ENCODE results near the gene USP36. TPM values are rescaled to one million over a fixed set of nuclear protein-coding genes. Genes with fewer than 3 reads are reported as not detected.

Gene USP36
- total RNA-seq, 1 donor from 2014 or later: 71.2 TPM

DNA sequence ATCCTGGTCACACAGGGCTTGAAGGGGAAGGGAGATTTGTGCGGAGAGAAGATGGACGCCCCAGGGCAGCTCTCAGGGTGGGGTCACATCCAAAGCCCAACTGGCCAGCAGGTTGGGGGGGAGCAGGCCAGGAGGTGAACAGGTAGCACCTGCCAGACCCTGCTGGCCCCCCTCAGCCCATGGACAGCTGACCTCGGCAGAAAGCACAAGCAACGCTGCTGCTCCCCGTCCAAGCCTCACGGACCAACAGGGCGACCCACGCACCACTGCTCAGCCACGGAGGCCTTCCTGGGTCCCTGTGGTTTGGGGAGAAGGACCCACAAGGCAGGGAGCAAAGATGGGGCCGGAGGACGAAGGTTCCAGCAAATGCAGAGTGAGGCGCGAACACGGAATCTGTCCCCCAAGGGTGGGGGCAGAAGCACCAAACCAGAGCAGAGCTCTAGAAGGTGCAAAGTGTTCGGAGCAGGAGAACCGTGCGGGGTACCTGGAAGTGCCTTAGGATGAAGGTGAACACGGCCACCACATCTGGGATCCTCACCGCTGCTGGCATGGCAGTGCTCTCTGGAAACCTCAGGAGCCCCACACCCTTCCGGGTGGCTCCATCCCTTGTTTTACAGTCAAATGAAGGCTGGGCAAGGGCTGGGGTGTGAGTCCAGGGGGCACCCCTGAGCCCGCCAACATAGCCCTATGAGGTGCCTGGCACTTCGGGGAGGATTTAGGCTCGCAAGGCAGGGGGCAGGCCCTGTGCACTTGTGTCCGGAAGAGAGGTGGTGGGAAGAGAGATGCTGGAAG lies 44.5 kb upstream of the USP36 start:
- Histone ChIP-seq H3K4me1 (peaks cover 78% of the 10 kb centered on the region), H3K36me3 (no peaks in the 10 kb centered on the region), H3K27ac (peak overlapping the region; percentile 99), H3K9me3 (no peaks in the 10 kb centered on the region), H3K4me3 (peak overlapping the region in 1 of 2 donors; percentile 34), H3K27me3 (no peaks in the 10 kb centered on the region)
- intact Hi-C loops (cut with DNase I): loop anchor here (5.0 kb wide), 1 partner anchor 37 kb away; no protein-coding TSS in a partner anchor
- DNase-seq (ENCODE audit: extremely low spot score in 2 of 2): no peak
- TF ChIP-seq POLR2A (IDR thresholded peaks at IDR 0.05) (no peak), CTCF (IDR thresholded peaks at IDR 0.05) (no peak), POLR2AphosphoS5 (IDR thresholded peaks at IDR 0.05; ENCODE audit: insufficient read depth in 1 of 2, low read depth in 1 of 2) (no peak)

DNA sequence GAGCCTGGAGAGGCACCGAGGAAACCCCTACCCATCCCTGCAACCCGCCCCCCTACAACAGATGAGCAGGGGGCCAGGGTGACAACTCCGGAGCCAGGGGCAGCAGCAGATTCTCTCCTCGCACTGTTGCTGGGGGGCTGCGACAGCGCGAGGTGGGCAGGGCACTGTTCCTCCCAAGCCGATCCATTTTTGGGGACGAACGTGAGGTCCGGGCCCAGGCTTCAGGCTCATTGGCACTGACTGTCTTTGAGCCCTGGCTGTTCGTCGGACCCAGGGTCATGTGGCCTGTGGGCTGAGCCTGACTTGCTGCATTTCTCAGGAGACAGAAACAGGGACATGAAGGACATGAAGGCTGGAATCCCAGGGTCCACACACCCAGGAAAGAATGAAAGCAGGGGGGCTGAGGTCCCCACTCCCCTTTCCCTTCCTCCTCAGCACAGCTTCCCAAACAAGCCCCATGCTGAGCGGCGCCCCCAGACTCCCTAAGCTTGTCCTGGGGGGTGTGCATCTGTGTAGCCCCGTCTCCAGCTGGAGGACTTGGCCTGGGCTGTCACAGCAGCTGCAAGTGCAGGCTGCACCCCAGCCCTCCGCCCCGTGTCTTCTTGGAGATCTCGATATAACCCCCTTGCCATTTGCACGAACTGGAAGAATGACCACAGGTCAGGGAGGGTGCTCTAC lies 43.7 kb upstream of the USP36 start:
- Histone ChIP-seq H3K27me3 (no peaks in the 10 kb centered on the region), H3K4me1 (peaks cover 76% of the 10 kb centered on the region), H3K9me3 (no peaks in the 10 kb centered on the region), H3K27ac (peak overlapping the region; percentile 99), H3K36me3 (no peaks in the 10 kb centered on the region), H3K4me3 (peak overlapping the region; percentile 34 to 52)
- DNase-seq (ENCODE audit: extremely low spot score in 2 of 2): no peak
- intact Hi-C loops (cut with DNase I): loop anchor here (5.0 kb wide), 1 partner anchor 38 kb away; no protein-coding TSS in a partner anchor
- TF ChIP-seq CTCF (IDR thresholded peaks at IDR 0.05) (no peak), POLR2A (IDR thresholded peaks at IDR 0.05) (no peak), POLR2AphosphoS5 (IDR thresholded peaks at IDR 0.05; ENCODE audit: insufficient read depth in 1 of 2, low read depth in 1 of 2) (peak in 1 of 2 donors; percentile 36)

DNA sequence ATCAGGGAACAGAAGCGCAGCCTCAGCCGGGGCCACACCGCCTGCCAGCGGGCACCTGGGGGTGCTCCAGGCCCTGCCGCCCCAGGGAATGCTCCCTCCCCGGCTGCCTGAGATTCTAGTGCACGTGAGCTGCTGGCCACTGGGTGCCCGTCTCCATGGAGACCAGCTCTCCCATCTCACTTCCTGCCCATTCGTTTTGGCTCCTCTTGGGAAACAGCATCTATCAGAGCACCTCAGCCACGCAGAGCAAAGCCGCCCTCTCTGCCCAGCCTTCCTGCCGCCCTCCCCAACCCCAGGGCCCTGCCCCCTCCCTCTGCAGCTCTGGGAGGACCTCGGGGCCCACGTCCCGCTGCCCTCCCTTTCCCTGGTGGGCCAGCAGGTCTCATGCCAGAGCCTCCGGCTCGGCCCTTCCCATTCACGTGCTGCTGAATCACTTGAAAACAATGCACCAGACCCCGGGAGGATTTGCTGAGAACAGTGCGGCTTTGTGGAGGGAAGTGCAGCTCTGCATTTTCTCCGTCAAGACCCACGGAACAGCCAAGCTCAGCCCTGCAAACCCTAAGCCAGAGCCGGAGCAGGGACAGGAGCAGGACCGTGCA lies 43.0 kb upstream of the USP36 start:
- peak; percentile 80 to 92 for TF ChIP-seq POLR2AphosphoS5 (IDR thresholded peaks at IDR 0.05; ENCODE audit: insufficient read depth in 1 of 2, low read depth in 1 of 2)
- TF ChIP-seq POLR2A (IDR thresholded peaks at IDR 0.05): peak in 1 of 2 donors; percentile 55
- TF ChIP-seq CTCF (IDR thresholded peaks at IDR 0.05): no peak
- peaks cover 76% of the 10 kb centered on the region for H3K4me1 ChIP-seq
- intact Hi-C loops (cut with DNase I): loop anchor here (5.0 kb wide), 1 partner anchor 39 kb away; no protein-coding TSS in a partner anchor
- peak overlapping the region; percentile 34 to 52 for H3K4me3 ChIP-seq
- H3K9me3 ChIP-seq: no peaks in the 10 kb centered on the region
- peak in 1 of 2 donors; percentile 95 for DNase-seq (ENCODE audit: extremely low spot score in 2 of 2)
- no peaks in the 10 kb centered on the region for H3K27me3 ChIP-seq
- no peaks in the 10 kb centered on the region for H3K36me3 ChIP-seq
- H3K27ac ChIP-seq: peak overlapping the region; percentile 99

- Histone ChIP-seq H3K9me3 (no peaks in the 10 kb centered on the region), H3K27me3 (no peaks in the 10 kb centered on the region), H3K36me3 (no peaks in the 10 kb centered on the region), H3K4me1 (peaks cover 76% of the 10 kb centered on the region), H3K27ac (peak overlapping the region; percentile 99), H3K4me3 (peak overlapping the region; percentile 34 to 52)
- TF ChIP-seq POLR2AphosphoS5 (IDR thresholded peaks at IDR 0.05; ENCODE audit: insufficient read depth in 1 of 2, low read depth in 1 of 2) (peak in 1 of 2 donors; percentile 42), POLR2A (IDR thresholded peaks at IDR 0.05) (no peak)
- peak in 1 of 2 donors; percentile 94 for DNase-seq (ENCODE audit: extremely low spot score in 2 of 2)
- intact Hi-C loops (cut with DNase I): loop anchor here (5.0 kb wide), 1 partner anchor 39 kb away; no protein-coding TSS in a partner anchor
Measured at GRCh38 chr17:78883089-78883532, 42.5 kb upstream of the USP36 start.

GRCh38 chr17:78882540-78883088 lies 42.0 kb upstream of the USP36 start:
- DNase-seq (ENCODE audit: extremely low spot score in 2 of 2): no peak
- TF ChIP-seq POLR2AphosphoS5 (IDR thresholded peaks at IDR 0.05; ENCODE audit: insufficient read depth in 1 of 2, low read depth in 1 of 2) (no peak), POLR2A (IDR thresholded peaks at IDR 0.05) (no peak), CTCF (IDR thresholded peaks at IDR 0.05) (no peak)
- Histone ChIP-seq H3K36me3 (no peaks in the 10 kb centered on the region), H3K4me3 (peak overlapping the region; percentile 34 to 52), H3K4me1 (peaks cover 80% of the 10 kb centered on the region), H3K27ac (peak overlapping the region; percentile 99), H3K27me3 (no peaks in the 10 kb centered on the region), H3K9me3 (no peaks in the 10 kb centered on the region)
- intact Hi-C loops (cut with DNase I): loop anchor here (5.0 kb wide), 1 partner anchor 40 kb away; no protein-coding TSS in a partner anchor

Data from vagina (tissue), 2 donors.